NB4 (cell line): ENCODE data around the gene FHIT.

ENCODE experiments used
- DNase-seq: peaks from one replicate; pipeline ENCODE4 v3.0.0; 2010; ENCODE audit warnings: low read depth
- H3K4me3 ChIP-seq: one replicate; pipeline ENCODE4 v1.5.1; 2011; ENCODE audit warnings: mild to moderate bottlenecking, low read depth, low read length, moderate library complexity
- MYC ChIP-seq: IDR thresholded peaks from 2 replicates; pipeline ENCODE4 v1.6.1; 2011; ENCODE audit warnings: low read depth, low read length
- POLR2A ChIP-seq: IDR thresholded peaks from 2 replicates; pipeline ENCODE4 v1.6.1; 2011; ENCODE audit warnings: mild to moderate bottlenecking; ENCODE audit not compliant: insufficient read length; ENCODE audit errors: extremely low read depth
- TF ChIP-seq, protein P1 (sequence below): IDR thresholded peaks from one replicate; pipeline ENCODE4 v1.5.1; 2012; ENCODE audit warnings: low read depth, low read length
- TF ChIP-seq, protein P2 (sequence below): IDR thresholded peaks from 2 replicates; pipeline ENCODE4 v1.6.1; 2011; ENCODE audit warnings: low read depth, low read length

The FHIT gene

DNA sequence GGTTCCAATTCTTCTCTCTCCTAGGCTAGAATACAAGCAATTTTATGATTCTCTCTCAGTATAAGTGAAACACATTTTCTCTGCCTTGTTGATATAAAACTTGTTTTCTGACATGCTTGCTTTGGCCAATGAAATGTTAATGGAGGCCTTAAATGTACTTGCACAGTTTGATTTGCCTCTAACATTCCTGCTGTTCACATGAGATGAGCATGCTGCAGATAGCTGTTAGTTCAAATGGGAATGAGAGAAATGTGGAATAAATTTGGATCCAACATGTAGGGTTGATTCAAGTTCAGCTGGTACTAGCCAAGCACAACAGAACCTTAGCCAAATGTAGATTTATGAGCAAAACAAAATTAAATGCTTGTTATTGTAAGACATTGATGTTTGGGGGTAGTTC is 32.6 kb upstream of the FHIT start:
- no peak for DNase-seq
- TF ChIP-seq, protein P1, sequence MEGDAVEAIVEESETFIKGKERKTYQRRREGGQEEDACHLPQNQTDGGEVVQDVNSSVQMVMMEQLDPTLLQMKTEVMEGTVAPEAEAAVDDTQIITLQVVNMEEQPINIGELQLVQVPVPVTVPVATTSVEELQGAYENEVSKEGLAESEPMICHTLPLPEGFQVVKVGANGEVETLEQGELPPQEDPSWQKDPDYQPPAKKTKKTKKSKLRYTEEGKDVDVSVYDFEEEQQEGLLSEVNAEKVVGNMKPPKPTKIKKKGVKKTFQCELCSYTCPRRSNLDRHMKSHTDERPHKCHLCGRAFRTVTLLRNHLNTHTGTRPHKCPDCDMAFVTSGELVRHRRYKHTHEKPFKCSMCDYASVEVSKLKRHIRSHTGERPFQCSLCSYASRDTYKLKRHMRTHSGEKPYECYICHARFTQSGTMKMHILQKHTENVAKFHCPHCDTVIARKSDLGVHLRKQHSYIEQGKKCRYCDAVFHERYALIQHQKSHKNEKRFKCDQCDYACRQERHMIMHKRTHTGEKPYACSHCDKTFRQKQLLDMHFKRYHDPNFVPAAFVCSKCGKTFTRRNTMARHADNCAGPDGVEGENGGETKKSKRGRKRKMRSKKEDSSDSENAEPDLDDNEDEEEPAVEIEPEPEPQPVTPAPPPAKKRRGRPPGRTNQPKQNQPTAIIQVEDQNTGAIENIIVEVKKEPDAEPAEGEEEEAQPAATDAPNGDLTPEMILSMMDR: no peak
- TF ChIP-seq MYC (no peak), POLR2A (no peak)
- TF ChIP-seq, protein P2, sequence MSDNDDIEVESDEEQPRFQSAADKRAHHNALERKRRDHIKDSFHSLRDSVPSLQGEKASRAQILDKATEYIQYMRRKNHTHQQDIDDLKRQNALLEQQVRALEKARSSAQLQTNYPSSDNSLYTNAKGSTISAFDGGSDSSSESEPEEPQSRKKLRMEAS: no peak
- no peak overlapping the region for H3K4me3 ChIP-seq

DNA sequence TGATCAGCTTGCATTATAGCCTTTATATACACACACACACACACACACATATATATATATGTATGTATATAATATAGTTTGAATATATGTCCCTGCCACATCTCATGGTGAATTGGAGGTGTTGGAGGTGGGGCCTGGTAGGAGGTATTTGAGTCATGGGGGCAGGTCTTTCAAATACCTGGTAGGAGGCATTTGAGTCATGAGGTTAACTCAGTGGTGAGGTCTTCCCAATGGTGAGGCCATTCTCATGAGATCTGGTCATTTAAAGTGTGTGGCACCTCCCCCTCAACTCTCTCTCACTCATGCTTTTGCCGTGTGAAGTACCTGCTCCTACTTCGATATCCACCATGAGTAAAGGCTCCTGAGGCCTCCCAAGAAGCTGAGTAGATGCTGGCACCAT is 27.5 kb upstream of the FHIT start:
- TF ChIP-seq, protein P1: no peak
- no peak for TF ChIP-seq POLR2A
- TF ChIP-seq, protein P2: no peak
- no peak overlapping the region for H3K4me3 ChIP-seq
- no peak for DNase-seq

DNA sequence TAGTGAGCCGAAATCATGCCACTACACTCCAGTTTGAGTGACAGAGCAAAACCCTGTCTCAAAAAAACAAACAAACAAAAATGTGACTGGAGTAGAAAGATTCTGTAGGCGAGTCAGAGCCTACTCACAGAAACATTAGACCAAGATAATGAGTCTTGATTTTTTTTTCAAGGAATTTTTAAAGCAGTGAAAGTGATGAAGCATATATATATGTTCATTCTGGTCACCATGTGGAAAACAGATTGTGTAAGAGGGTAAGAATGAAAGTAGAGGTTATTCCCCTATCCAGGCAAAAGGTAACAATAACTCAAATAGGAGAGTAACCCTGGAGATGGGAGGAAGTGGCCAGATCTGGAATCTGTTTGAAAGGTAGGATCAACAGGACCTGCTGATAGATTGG is 26.2 kb upstream of the FHIT start:
- TF ChIP-seq POLR2A (no peak), MYC (no peak)
- TF ChIP-seq, protein P2: no peak
- TF ChIP-seq, protein P1: no peak
- DNase-seq: no peak

DNA sequence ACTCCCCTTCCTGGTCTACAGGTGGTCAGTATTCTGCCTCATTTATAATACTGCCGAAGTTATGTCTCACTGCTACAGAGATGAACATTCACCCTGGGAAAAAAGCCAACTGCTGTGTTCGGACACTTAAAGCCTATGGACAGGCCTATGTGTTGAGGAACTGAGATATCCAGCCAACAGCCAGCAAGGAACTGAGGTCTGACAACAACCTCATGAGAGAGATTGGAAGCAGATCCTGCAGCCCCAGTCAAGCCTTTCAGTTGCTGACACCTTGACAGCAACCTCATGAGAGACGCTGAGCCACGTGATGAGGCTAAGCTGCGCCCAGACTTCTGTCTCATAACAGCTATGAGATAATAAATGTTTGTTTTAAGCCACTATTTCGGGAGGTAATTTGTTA is 18.2 kb upstream of the FHIT start:
- TF ChIP-seq, protein P1: no peak
- TF ChIP-seq, protein P2: no peak
- TF ChIP-seq POLR2A (no peak), MYC (no peak)
- DNase-seq: no peak
- H3K4me3 ChIP-seq: no peak overlapping the region

More for the DNA sequence above, 26.2 kb upstream of the FHIT start:
- no peak overlapping the region for H3K4me3 ChIP-seq

DNA sequence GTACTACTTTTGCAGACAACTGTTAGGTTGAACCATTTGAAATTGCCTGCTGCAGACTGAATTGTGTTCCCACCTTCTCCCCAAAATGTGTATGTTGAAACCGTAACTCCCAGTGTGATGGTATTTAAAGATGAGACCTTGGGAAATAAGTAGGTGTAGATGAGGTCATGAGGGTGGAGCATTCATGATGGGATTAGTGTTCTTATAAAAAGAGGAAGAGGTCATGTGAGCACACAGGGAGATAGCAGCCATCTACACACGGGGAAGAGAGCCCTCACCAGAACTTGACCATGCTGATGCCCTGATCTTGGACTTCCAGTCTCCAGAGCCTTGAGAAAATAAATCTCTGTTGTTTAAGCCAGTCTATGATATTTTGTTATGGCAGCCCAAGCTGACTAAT is 17.4 kb upstream of the FHIT start:
- peak; percentile 12 for DNase-seq
- no peak for TF ChIP-seq MYC
- TF ChIP-seq, protein P1: no peak
- TF ChIP-seq POLR2A: no peak
- TF ChIP-seq, protein P2: no peak
- no peak overlapping the region for H3K4me3 ChIP-seq

DNA sequence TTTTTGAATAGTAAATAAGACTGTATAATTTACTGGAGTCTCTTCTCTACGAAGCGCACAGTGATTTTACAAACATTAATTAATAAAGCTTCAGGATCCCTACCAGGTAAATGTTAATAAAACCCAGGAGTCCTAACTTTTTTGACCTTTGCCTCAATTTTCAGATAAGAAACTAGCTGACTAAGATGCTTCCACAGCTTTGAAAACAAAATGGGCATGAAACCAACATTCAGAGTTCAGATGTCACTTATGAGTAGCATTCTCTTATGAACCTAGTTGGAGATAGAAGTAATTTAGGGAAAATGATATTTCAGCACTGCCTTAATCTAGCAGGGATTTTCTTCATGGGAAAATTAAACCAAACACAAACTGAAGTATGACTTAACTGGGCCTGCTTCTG is 13.0 kb upstream of the FHIT start:
- TF ChIP-seq POLR2A: no peak
- no peak for TF ChIP-seq MYC
- TF ChIP-seq, protein P2: no peak
- TF ChIP-seq, protein P1: no peak
- no peak for DNase-seq
- no peak overlapping the region for H3K4me3 ChIP-seq
